GM10248 (cell line): Measurements from ENCODE around the gene SLC7A9.

ENCODE experiments used
- CTCF ChIA-PET: fragments of 300-600 bp; sonication (Branson Sonifier 250); formaldehyde crosslinking; extraction: SDS; loops from one replicate; lab custom pipeline; 2021; ENCODE audit warnings: antibody characterized with exemption; lab: Yijun Ruan, JAX
- POLR2A ChIA-PET: fragments of 350-650 bp; sonication (Branson Sonifier 250); formaldehyde crosslinking; extraction: SDS; loops from one replicate; lab custom pipeline; 2020; ENCODE audit warnings: antibody characterized with exemption; lab: Yijun Ruan, JAX
- DNase-seq: peaks from one replicate; pipeline ENCODE4 v3.0.0; 2012; ENCODE audit errors: extremely low spot score
- TF ChIP-seq, protein P1 (sequence below): IDR thresholded peaks from 2 replicates; pipeline ENCODE4 v1.5.1; 2012; ENCODE audit warnings: mild to moderate bottlenecking, low read depth; ENCODE audit errors: extremely low read depth, missing control alignments, control extremely low read depth

Gene SLC7A9

DNA sequence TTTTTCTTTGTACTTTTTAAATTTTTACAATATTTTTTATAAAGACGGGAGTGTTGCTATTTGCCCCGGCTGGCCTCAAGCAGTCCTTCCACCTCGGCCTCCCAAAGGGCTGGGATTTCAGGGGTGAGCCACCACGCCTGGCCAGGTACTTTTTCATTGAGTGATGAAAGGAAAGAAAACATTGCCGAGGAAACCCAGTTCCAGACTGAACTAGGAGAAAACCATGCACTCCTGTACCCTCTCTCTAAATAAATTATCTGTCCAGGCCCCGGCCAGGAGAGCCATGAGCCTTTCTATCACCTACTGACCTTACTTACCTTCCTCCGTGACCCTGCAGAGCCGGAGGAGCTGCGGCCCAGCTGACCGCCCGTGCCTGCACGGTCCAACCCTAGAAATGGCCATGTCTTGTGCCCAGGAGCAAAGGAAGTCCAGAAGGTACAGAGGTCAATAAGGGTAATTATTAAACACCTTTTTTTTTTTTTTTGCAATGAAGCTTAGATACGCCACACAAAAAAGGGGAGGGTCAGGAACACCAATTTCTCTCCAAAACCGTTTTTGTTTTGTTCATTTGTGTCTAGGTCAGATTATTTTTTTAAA lies at the start of gene SLC7A9:
TSS of gene SLC7A9 (minus strand) at position 399 of the 597 bp plus-strand sequence. CDS start 1,233 bp downstream, outside the sequence.
- POLR2A ChIA-PET, result no interaction called here
- TF ChIP-seq, protein P1, sequence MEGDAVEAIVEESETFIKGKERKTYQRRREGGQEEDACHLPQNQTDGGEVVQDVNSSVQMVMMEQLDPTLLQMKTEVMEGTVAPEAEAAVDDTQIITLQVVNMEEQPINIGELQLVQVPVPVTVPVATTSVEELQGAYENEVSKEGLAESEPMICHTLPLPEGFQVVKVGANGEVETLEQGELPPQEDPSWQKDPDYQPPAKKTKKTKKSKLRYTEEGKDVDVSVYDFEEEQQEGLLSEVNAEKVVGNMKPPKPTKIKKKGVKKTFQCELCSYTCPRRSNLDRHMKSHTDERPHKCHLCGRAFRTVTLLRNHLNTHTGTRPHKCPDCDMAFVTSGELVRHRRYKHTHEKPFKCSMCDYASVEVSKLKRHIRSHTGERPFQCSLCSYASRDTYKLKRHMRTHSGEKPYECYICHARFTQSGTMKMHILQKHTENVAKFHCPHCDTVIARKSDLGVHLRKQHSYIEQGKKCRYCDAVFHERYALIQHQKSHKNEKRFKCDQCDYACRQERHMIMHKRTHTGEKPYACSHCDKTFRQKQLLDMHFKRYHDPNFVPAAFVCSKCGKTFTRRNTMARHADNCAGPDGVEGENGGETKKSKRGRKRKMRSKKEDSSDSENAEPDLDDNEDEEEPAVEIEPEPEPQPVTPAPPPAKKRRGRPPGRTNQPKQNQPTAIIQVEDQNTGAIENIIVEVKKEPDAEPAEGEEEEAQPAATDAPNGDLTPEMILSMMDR, result no peak
- no peak for DNase-seq
- CTCF ChIA-PET, result no interaction called here

DNA sequence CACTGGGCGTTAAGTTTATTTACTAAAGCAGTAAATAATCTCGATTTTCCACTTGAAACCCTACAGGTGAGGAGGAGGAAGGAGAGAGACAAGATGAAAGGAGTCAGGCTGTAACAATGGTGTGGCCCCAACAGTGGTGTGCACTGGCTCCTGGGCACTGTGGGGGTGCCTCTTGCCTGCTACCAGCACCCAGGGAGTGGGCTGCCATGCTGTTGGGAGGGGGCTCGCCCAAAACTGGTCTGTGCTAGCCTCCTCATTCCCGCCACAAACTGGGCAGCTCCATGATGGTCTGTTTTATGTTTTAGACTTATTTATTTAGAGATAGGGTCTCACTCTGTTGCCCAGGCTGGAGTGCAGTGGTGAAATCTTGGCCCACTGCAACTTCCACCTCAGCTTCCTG lies 49.8 kb upstream of the SLC7A9 start:
- CTCF ChIA-PET, result no interaction called here
- DNase-seq, result no peak
- POLR2A ChIA-PET, result no interaction called here
- TF ChIP-seq, protein P1, result no peak

DNA sequence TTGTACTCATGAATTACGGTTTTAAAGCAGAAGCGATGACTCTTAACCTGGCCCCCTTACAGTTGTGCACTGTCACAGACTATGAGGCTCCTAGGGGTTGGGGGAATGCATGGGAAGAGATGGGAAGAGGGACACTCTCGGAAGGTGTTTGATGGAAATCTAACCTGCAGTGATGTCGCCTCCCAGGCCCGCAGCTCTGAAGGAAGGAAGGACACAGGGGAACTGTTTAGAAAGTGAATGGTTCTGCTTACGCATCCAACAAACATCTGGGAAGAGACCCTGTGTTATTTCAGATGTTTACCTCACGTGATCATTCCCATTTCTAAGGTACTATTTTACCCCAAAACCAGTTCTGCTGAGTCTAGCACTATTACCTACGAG lies 48.0 kb upstream of the SLC7A9 start:
- ChIA-PET CTCF (interaction anchor here (1.0 to 1.3 kb wide), 3 partner anchors 8 to 9 kb away, joined by 3 read pairs; no protein-coding TSS in a partner anchor), POLR2A (no interaction called here)
- no peak for DNase-seq
- TF ChIP-seq, protein P1, result no peak

DNA sequence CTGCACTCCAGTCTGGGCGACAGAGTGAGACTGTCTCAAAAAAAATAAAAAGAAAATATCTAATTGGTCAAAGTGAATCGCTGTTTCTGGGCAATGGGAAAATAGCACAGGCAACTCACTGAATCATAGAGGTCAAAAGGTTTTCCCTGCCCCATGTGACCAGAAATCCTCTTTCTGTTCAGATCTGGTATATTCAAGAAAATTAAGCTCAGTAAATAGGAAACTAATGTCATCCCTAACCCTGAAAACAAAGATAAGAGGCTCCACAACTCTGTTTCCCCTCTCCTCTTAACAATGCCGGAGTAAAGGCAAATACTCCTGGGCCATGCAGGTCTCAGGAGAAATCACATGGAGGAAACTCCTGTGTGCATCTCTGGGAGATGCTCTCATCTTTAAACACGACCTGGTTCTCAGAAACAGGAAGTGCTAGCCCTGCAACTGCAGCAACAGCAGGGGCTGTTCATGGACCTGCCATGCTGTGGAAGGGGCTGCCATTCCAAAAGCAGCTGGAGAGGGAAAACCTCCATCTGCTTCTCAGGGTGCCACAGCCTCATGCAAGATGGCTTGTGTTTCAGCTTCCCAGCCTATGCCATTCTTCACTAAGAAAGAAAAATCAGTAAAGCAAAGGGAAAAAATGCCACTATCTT lies 47.5 kb upstream of the SLC7A9 start:
- CTCF ChIA-PET, result interaction anchor here (1.0 to 1.3 kb wide), 3 partner anchors 8 to 9 kb away, joined by 3 read pairs; no protein-coding TSS in a partner anchor
- no peak for DNase-seq
- TF ChIP-seq, protein P1, result no peak
- POLR2A ChIA-PET, result no interaction called here

DNA sequence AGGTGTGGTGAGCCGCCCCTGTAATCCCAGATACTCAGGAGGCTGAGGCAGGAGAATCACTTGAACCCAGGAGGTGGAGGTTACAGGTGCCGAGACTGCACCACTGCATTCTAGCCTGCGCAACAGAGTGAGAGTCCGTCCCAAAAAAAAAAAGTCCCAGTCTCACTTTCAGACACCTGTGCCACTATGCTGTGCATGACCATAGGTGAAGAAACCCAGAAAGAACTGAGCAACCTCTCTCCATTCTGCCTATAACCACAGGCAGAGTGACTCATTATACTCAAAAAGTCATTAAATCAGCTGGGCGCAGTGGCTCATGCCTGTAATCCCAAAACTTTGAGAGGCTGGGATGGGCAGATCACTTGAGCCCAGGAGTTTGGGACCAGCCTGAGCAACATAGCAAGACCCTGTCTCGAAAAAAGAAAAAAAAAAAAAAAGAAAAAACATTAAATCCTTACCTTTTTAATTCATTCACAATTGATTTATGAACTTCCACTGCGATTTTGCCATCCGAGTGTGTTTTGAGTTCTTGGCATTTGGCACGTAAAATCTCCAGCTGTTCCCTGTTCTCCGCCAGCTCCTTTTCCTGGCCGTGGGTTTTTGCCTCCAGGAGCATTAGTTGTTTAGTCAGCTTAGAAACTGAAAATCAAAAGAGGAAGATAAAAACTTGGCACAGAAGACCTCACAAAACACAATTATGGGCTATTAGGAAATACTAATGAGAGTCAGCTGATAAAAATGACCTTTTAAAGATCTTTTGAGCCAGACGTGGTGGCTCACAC lies 45.5 kb upstream of the SLC7A9 start:
- POLR2A ChIA-PET, result no interaction called here
- DNase-seq, result no peak
- CTCF ChIA-PET, result interaction anchor here (1.0 kb wide), 1 partner anchor 10 kb away, joined by 3 read pairs; no protein-coding TSS in a partner anchor
- TF ChIP-seq, protein P1, result no peak

DNA sequence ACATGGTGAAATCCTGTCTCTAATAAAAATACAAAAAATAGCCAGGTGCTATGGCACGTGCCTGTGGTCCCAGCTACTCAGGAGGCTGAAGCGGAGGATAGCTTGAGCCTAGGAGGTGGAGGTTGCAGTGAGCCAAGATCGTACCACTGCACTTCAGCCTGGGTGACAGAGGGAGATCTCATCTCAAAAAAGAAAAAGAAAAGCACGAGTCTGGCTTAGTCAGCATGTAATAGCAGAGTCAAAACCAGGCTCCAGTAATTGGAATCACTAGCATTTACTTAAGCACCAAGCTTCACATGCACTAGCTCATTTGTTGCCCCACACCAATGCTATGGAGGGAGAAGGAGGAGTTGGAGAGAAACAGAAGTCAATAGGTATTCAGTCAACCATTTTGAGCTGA lies 41.9 kb upstream of the SLC7A9 start:
- POLR2A ChIA-PET, result no interaction called here
- TF ChIP-seq, protein P1, result no peak

More for the DNA sequence above, 41.9 kb upstream of the SLC7A9 start:
- DNase-seq, result no peak
- CTCF ChIA-PET, result interaction anchor here (1.6 kb wide), 1 partner anchor 10 kb away, joined by 3 read pairs; no protein-coding TSS in a partner anchor
